Thoracic aorta (tissue), 2 donors: ENCODE data around the gene USP47. TPM values are rescaled to one million over a fixed set of nuclear protein-coding genes. Genes with fewer than 3 reads are reported as not detected.

Source experiments
- ATAC-seq: fragments of 150-250 bp; one replicate; pipeline ENCODE4 v1.8.0; 2017; ENCODE audit warnings: low read depth; ENCODE audit not compliant: insufficient number of reproducible peaks, low FRiP score
- DNase-seq: peaks from one replicate; pipeline ENCODE4 v3.0.0-alpha.2; 2020; ENCODE audit warnings: low spot score
- H3K27ac ChIP-seq, 2 donors: fragments of 200-600 bp; sonication (generic); 1 replicate in 1 of 2; 2 replicates in 1 of 2; pipeline ENCODE4 v1.5.1; 2016; ENCODE audit warnings: mild to moderate bottlenecking in 2 of 2, moderate library complexity in 2 of 2
- H3K27me3 ChIP-seq: fragments of 200-600 bp; sonication (generic); replicated peaks from 2 replicates; pipeline ENCODE4 v1.6.0; 2016; ENCODE audit warnings: mild to moderate bottlenecking; ENCODE audit not compliant: insufficient read depth
- H3K36me3 ChIP-seq: fragments of 200-600 bp; sonication (generic); one replicate; pipeline ENCODE4 v1.5.1; 2016
- H3K4me1 ChIP-seq, 2 donors: fragments of 200-600 bp; sonication (generic); 1 replicate in 1 of 2; 2 replicates in 1 of 2; pipeline versions ENCODE4 v1.5.1 to v1.6.0; 2016; ENCODE audit warnings: low read depth in 2 of 2, mild to moderate bottlenecking in 1 of 2; ENCODE audit not compliant: control insufficient read depth in 1 of 2
- H3K4me3 ChIP-seq: fragments of 200-600 bp; sonication (generic); 2 replicates; pipeline ENCODE4 v1.5.1; 2016; ENCODE audit warnings: mild to moderate bottlenecking
- H3K9me3 ChIP-seq: fragments of 200-600 bp; sonication (generic); 2 replicates; pipeline ENCODE4 v1.5.1; 2016
- CTCF ChIP-seq: fragments of 200-600 bp; sonication (generic); IDR thresholded peaks from one replicate; pipeline ENCODE4 v1.5.1; 2019; ENCODE audit warnings: antibody characterized with exemption
- total RNA-seq, 2 donors: library from RNA; depleted of rRNA; stranded (reverse); fragments of >200 nt; gene quantifications; one replicate each; pipeline versions ENCODE4 v1.1.0 to v1.2.3, GENCODE V29; 2016

USP47 gene
- total RNA-seq, 2 donors from 2014 or later: 55.0 to 86.4 TPM

GRCh38 chr11:11857769-11858168 is 16.0 kb downstream of the USP47 start:
- no peak for ATAC-seq
- TF ChIP-seq CTCF: no peak
- Histone ChIP-seq H3K9me3 (no peaks in the 10 kb centered on the region), H3K36me3 (no peaks in the 10 kb centered on the region), H3K27ac (no peak overlapping the region), H3K4me3 (peak overlapping the region; percentile 40), H3K27me3 (no peaks in the 10 kb centered on the region), H3K4me1 (peaks cover 44 to 68% of the 10 kb centered on the region in 2 donors)
- no peak for DNase-seq

GRCh38 chr11:11858676-11859075 is 16.9 kb downstream of the USP47 start:
- Histone ChIP-seq H3K4me1 (peaks cover 42 to 61% of the 10 kb centered on the region in 2 donors), H3K4me3 (no peak overlapping the region), H3K36me3 (no peaks in the 10 kb centered on the region), H3K9me3 (no peaks in the 10 kb centered on the region), H3K27ac (no peak overlapping the region), H3K27me3 (no peaks in the 10 kb centered on the region)
- ATAC-seq (no peak), DNase-seq (no peak)
- no peak for TF ChIP-seq CTCF

- no peak overlapping the region for H3K4me3 ChIP-seq
- H3K36me3 ChIP-seq: no peaks in the 10 kb centered on the region
- ATAC-seq (no peak), DNase-seq (no peak)
- no peak overlapping the region for H3K27ac ChIP-seq
- TF ChIP-seq CTCF: no peak
- peaks cover 46 to 54% of the 10 kb centered on the region in 2 donors for H3K4me1 ChIP-seq
- H3K9me3 ChIP-seq: no peaks in the 10 kb centered on the region
- H3K27me3 ChIP-seq: no peaks in the 10 kb centered on the region
Observed at GRCh38 chr11:11860103-11860979, 18.6 kb downstream of the USP47 start.

- no peak for TF ChIP-seq CTCF
Observed at GRCh38 chr11:11862999-11863398, 21.2 kb downstream of the USP47 start.

GRCh38 chr11:11864332-11864731 is 22.6 kb downstream of the USP47 start:
- peaks cover 17 to 21% of the 10 kb centered on the region in 2 donors for H3K4me1 ChIP-seq
- H3K36me3 ChIP-seq: no peaks in the 10 kb centered on the region
- no peak overlapping the region for H3K4me3 ChIP-seq
- H3K27ac ChIP-seq: no peak overlapping the region
- no peak for DNase-seq
- no peak for TF ChIP-seq CTCF
- peaks cover 8% of the 10 kb centered on the region for H3K9me3 ChIP-seq
- H3K27me3 ChIP-seq: no peaks in the 10 kb centered on the region
- ATAC-seq: no peak

More at GRCh38 chr11:11862999-11863398, 21.2 kb downstream of the USP47 start:
- ATAC-seq (no peak), DNase-seq (no peak)
- Histone ChIP-seq H3K36me3 (no peaks in the 10 kb centered on the region), H3K4me3 (no peak overlapping the region), H3K27ac (no peak overlapping the region), H3K27me3 (no peaks in the 10 kb centered on the region), H3K4me1 (peaks cover 21 to 34% of the 10 kb centered on the region in 2 donors), H3K9me3 (peaks cover 8% of the 10 kb centered on the region)
